Spleen (tissue), 11 donors: Measurements from ENCODE around the gene C17orf114.

Source experiments
- DNase-seq: peaks from one replicate; pipeline ENCODE4 v3.0.0-alpha.2; 2020
- H3K27ac ChIP-seq, 8 donors: fragments of 200-600 bp; sonication (generic) in 7 of 8; 1 replicate in 4 of 8; 2 replicates in 4 of 8; pipeline versions ENCODE4 v1.5.0 to v1.8.0; 2016 to 2021; ENCODE audit warnings: inconsistent platforms in 4 of 8, mild to moderate bottlenecking in 4 of 8, moderate library complexity in 1 of 8
- H3K27me3 ChIP-seq, 7 donors: fragments of 200-600 bp; sonication (generic) in 6 of 7; replicated peaks in 1 of 7; 1 replicate in 4 of 7; 2 replicates in 3 of 7; pipeline versions ENCODE4 v1.5.0 to v1.8.0; 2016 to 2021; ENCODE audit warnings: inconsistent platforms in 3 of 7, mild to moderate bottlenecking in 1 of 7
- H3K36me3 ChIP-seq, 6 donors: fragments of 200-600 bp; sonication (generic) in 5 of 6; 1 replicate in 4 of 6; 2 replicates in 2 of 6; pipeline versions ENCODE4 v1.5.0 to v1.8.0; 2016 to 2021; ENCODE audit warnings: inconsistent platforms in 2 of 6
- H3K4me1 ChIP-seq, 6 donors: fragments of 200-600 bp; sonication (generic) in 5 of 6; 1 replicate in 3 of 6; 2 replicates in 3 of 6; pipeline versions ENCODE4 v1.5.0 to v1.8.0; 2016 to 2021; ENCODE audit warnings: inconsistent platforms in 3 of 6
- H3K4me3 ChIP-seq, 8 donors: fragments of 200-600 bp; sonication (generic) in 7 of 8; 1 replicate in 4 of 8; 2 replicates in 4 of 8; pipeline versions ENCODE4 v1.5.0 to v1.8.0; 2016 to 2021; ENCODE audit warnings: inconsistent platforms in 4 of 8, mild to moderate bottlenecking in 4 of 8, moderate library complexity in 2 of 8
- H3K9me3 ChIP-seq, 8 donors: fragments of 200-600 bp; sonication (generic) in 7 of 8; 1 replicate in 4 of 8; 2 replicates in 4 of 8; pipeline versions ENCODE4 v1.5.0 to v1.8.0; 2016 to 2021; ENCODE audit warnings: inconsistent platforms in 4 of 8
- CTCF ChIP-seq, 11 experiments: fragments of 200-600 bp in 7 of 11; fragments of 450-650 bp in 4 of 11; sonication (generic) in 4 of 11; IDR thresholded peaks in 8 of 11; conservative IDR thresholded peaks in 3 of 11; 1 replicate in 7 of 11; 2 replicates in 4 of 11; pipeline versions ENCODE4 v1.4.0 to v1.8.0; 2016 to 2021; ENCODE audit warnings: antibody characterized with exemption in 11 of 11, inconsistent platforms in 4 of 11, mild to moderate bottlenecking in 1 of 11
- POLR2A ChIP-seq, 3 donors: fragments of 450-650 bp; IDR thresholded peaks; one replicate each; pipeline ENCODE4 v1.5.1; 2017; ENCODE audit warnings: antibody characterized with exemption in 3 of 3, mild to moderate bottlenecking in 1 of 3
- POLR2AphosphoS5 ChIP-seq, 3 donors: sonication (generic); formaldehyde crosslinking; IDR thresholded peaks; one replicate each; pipeline ENCODE4 v1.5.1; 2017; ENCODE audit warnings: antibody characterized with exemption in 3 of 3
- WGBS, 5 donors: extraction: QIAGEN DNeasy Blood & Tissue Kit in 3 of 5; methylation state at CpG; one replicate each; pipeline versions ENCODE4 v1.1.5 to v1.1.7; 2013 to 2018; 5-methylcytosine and 5-hydroxymethylcytosine counted together
- intact Hi-C: fragments of 100-400 bp; cut with DNase I; formaldehyde crosslinking; loops from one replicate; pipeline ENCODE4 v1.15.0; 2023; ENCODE audit warnings: low total_unique reads
- donor health status: healthy with polysubstance abuse.
- donor health status: DM: no; HTN: no; CAD: no; lungs with moderate emphysema.
- donor health status: DM: no; HTN: no; CAD: no.
- donor health status: Bipolar disorder and iron deficiency.
- donor health status: healthy.
- donor health status: DM: no; HTN: no; CAD: no.
- donor health status: DM: yes; HTN: yes; CAD: no.

Gene C17orf114

GRCh38 chr17:4786106-4786511 is 16.0 kb downstream of the C17orf114 start, which contains the start of gene VMO1:
VMO1 (minus strand) TSS chr17:4786364; CDS start chr17:4786352, 12 bp downstream.
- Histone ChIP-seq H3K27ac (peak within 1 kb of the TSS in 6 of 8 donors; percentile 2 to 67 (median 40)), H3K4me3 (peak within 1 kb of the TSS in 6 of 8 donors; percentile 3 to 58 (median 18)), H3K9me3 (no peaks in the 10 kb centered on the region), H3K36me3 (no peaks in the 10 kb centered on the region), H3K27me3 (peaks cover 0 to 87% (median 34%) of the 10 kb centered on the region in 7 donors), H3K4me1 (peaks cover 24 to 66% (median 50%) of the 10 kb centered on the region in 6 donors)
- intact Hi-C loops: loop anchor here (5.0 to 10.0 kb wide), 2 partner anchors 51 to 101 kb away; partner anchors contain the start of genes CXCL16, MED11 and ZMYND15
- DNase-seq: peak; percentile 83
- 1 to 6% (median 5%) methylated on average over 12 to 24 of the region's 24 CpGs for WGBS, 5 donors
- TF ChIP-seq CTCF (IDR thresholded peaks at IDR 0.05 in 8 of 11, conservative IDR thresholded peaks at IDR 0.05 in 3 of 11): no peak
- no peak for TF ChIP-seq POLR2A (IDR thresholded peaks at IDR 0.05)
- TF ChIP-seq POLR2AphosphoS5 (IDR thresholded peaks at IDR 0.05): peak; percentile 52 to 80 (median 67)

GRCh38 chr17:4785311-4786105 is 16.6 kb downstream of the C17orf114 start:
- peaks cover 0 to 90% (median 34%) of the 10 kb centered on the region in 7 donors for H3K27me3 ChIP-seq
- 9 to 25% (median 11%) methylated on average over 23 to 61 of the region's 61 CpGs for WGBS, 5 donors
- DNase-seq: no peak
- no peaks in the 10 kb centered on the region for H3K9me3 ChIP-seq
- peak overlapping the region in 6 of 8 donors; percentile 2 to 67 (median 40) for H3K27ac ChIP-seq
- intact Hi-C loops: loop anchor here (5.0 to 10.0 kb wide), 2 partner anchors 51 to 102 kb away; partner anchors contain the start of genes CXCL16, MED11 and ZMYND15
- H3K4me3 ChIP-seq: peak overlapping the region in 6 of 8 donors; percentile 3 to 58 (median 18)
- peaks cover 21 to 60% (median 45%) of the 10 kb centered on the region in 6 donors for H3K4me1 ChIP-seq
- H3K36me3 ChIP-seq: no peaks in the 10 kb centered on the region
- TF ChIP-seq POLR2AphosphoS5 (IDR thresholded peaks at IDR 0.05) (no peak), CTCF (IDR thresholded peaks at IDR 0.05 in 8 of 11, conservative IDR thresholded peaks at IDR 0.05 in 3 of 11) (no peak), POLR2A (IDR thresholded peaks at IDR 0.05) (no peak)

GRCh38 chr17:4782652-4783051 is 19.5 kb downstream of the C17orf114 start:
- WGBS, 5 donors: 31 to 55% (median 35%) methylated on average over 20 to 28 of the region's 28 CpGs
- no peak for TF ChIP-seq POLR2A (IDR thresholded peaks at IDR 0.05)
- peak in 2 of 11 experiments; percentile 25 to 38 for TF ChIP-seq CTCF (IDR thresholded peaks at IDR 0.05 in 8 of 11, conservative IDR thresholded peaks at IDR 0.05 in 3 of 11)
- TF ChIP-seq POLR2AphosphoS5 (IDR thresholded peaks at IDR 0.05): peak in 2 of 3 donors; percentile 28 to 40
- Histone ChIP-seq H3K27ac (no peak overlapping the region), H3K4me1 (peaks cover 17 to 34% (median 27%) of the 10 kb centered on the region in 6 donors), H3K36me3 (no peaks in the 10 kb centered on the region), H3K4me3 (no peak overlapping the region), H3K9me3 (no peaks in the 10 kb centered on the region), H3K27me3 (peaks cover 0 to 84% (median 34%) of the 10 kb centered on the region in 7 donors)
- intact Hi-C loops: loop anchor here (10.0 kb wide), 1 partner anchor 48 kb away; the partner anchor contains the start of genes CXCL16, MED11 and ZMYND15
- DNase-seq: peak; percentile 76
